Stimulated activated CD8-positive, alpha-beta memory T cell treated with anti-CD3 and anti-CD28 coated beads, Interleukin-15, amount 100 ng/mL, for 48 hours (primary cell): ENCODE data around the gene F10.

Experiments used
- DNase-seq, 2 donors: peaks; one replicate each; pipeline ENCODE4 v3.0.0-alpha.2; 2020; ENCODE audit warnings: low read depth in 2 of 2

Gene F10

GRCh38 chr13:113116871-113117271 lies 5.7 kb upstream of the F10 start:
- no peak for DNase-seq

- DNase-seq = no peak
Observed at GRCh38 chr13:113117335-113117872, 5.2 kb upstream of the F10 start.

GRCh38 chr13:113117911-113118260 lies 4.7 kb upstream of the F10 start:
- DNase-seq = no peak

- DNase-seq = no peak
Observed at GRCh38 chr13:113118261-113119021, 4.2 kb upstream of the F10 start.

GRCh38 chr13:113119166-113119821 lies 3.3 kb upstream of the F10 start:
- DNase-seq = no peak

- DNase-seq = no peak
Observed at GRCh38 chr13:113119822-113120189, 2.8 kb upstream of the F10 start.

- DNase-seq = no peak
Observed at GRCh38 chr13:113120300-113121182, 2.1 kb upstream of the F10 start.

GRCh38 chr13:113121183-113121927 lies 1.2 kb upstream of the F10 start:
- no peak for DNase-seq

GRCh38 chr13:113121928-113122471 lies 599 bp upstream of the F10 start:
- DNase-seq = no peak

GRCh38 chr13:113123226-113124201 lies 915 bp downstream of the F10 start:
- no peak for DNase-seq

- no peak for DNase-seq
Observed at GRCh38 chr13:113124211-113124970, 1.8 kb downstream of the F10 start.

GRCh38 chr13:113125506-113126264 lies 3.1 kb downstream of the F10 start:
- DNase-seq = no peak

- no peak for DNase-seq
Observed at GRCh38 chr13:113126265-113127150, 3.9 kb downstream of the F10 start.

- DNase-seq = no peak
Observed at GRCh38 chr13:113129480-113129879, 6.9 kb downstream of the F10 start.

GRCh38 chr13:113129921-113130750 lies 7.5 kb downstream of the F10 start:
- DNase-seq = peak in 1 of 2 donors; percentile 28

GRCh38 chr13:113135281-113135760 lies 12.7 kb downstream of the F10 start:
- DNase-seq = no peak
